ENCODE measurements around the gene ARID5B. TPM values are rescaled to one million over a fixed set of nuclear protein-coding genes. Genes with fewer than 3 reads are reported as not detected.

Gene ARID5B
- polyA plus RNA-seq, 1 donor from 2014 or later = 2.1 TPM

DNA sequence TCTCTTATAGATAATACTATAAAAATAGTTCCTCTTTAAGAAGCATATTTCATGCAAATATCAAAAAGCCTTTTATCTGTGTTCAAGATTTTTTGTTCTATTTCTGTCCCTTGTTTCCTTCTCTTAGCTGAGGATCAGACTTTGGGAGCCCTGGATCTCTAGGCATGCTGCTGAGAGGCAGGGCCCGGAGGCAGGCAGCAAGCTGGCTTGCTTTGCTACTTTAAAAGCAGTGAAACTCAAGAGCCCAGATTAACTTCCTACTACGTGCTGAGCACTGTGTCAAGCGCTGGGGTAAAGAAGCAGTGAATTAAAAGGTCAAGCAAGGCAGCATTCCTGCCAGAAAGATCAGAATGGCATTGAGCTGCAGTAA is 31.0 kb upstream of the ARID5B start:
- no peak overlapping the region for H2AFZ ChIP-seq (ENCODE audit: low read depth, low read length)
- no peak overlapping the region for H3K4me2 ChIP-seq (ENCODE audit: low read length)
- no peaks in the 10 kb centered on the region for H3K79me2 ChIP-seq (replicated peaks; ENCODE audit: insufficient read depth, low read length)
- no peaks in the 10 kb centered on the region for H3K36me3 ChIP-seq (ENCODE audit: insufficient read depth, low read length)
- no peaks in the 10 kb centered on the region for H3K27me3 ChIP-seq (ENCODE audit: insufficient read depth, low read depth, low read length)
- TF ChIP-seq EZH2 (IDR thresholded peaks at IDR 0.05; ENCODE audit: borderline replicate concordance, insufficient read depth, low read length, poor library complexity, severe bottlenecking) (no peak), EP300 (conservative IDR thresholded peaks at IDR 0.05; ENCODE audit: poor library complexity, severe bottlenecking) (no peak), SMC3 (conservative IDR thresholded peaks at IDR 0.05; ENCODE audit: poor library complexity) (no peak), MXI1 (conservative IDR thresholded peaks at IDR 0.05; ENCODE audit: poor library complexity, severe bottlenecking) (no peak), TAF1 (IDR thresholded peaks at IDR 0.05; ENCODE audit: low read depth) (no peak), RAD21 (conservative IDR thresholded peaks at IDR 0.05) (no peak)
- no peak overlapping the region for H3K4me3 ChIP-seq (ENCODE audit: low read length)
- no peak overlapping the region for H3K27ac ChIP-seq (ENCODE audit: low read length)
- H3K9me3 ChIP-seq (ENCODE audit: low read length) = no peaks in the 10 kb centered on the region
- H3F3A ChIP-seq (ENCODE audit: insufficient read depth, low read length, poor library complexity, severe bottlenecking) = no peaks in the 10 kb centered on the region
- no peaks in the 10 kb centered on the region for H4K20me1 ChIP-seq (ENCODE audit: insufficient read depth)
- no peaks in the 10 kb centered on the region for H3K9me2 ChIP-seq (ENCODE audit: insufficient read depth, low read length)
- no peak overlapping the region for H3K9ac ChIP-seq (ENCODE audit: low read length)

DNA sequence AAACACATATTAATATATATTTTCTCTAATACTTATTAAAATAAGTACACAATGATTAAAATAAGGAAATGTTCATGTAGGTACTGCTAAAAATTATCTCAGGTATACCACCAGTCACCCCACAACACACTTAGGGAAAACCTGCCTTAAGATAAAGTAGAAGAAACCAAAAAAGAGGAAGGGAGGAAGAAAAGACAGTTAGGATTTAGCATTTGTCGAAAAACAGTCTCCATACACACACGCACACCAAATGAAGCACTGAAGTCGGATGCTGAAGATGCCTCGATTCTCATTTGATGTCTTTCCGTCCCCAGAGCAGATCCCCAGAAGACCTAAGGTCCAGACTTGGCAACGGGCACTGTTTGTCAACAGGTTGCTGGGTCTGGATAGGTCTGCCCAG is 30.0 kb upstream of the ARID5B start:
- Histone ChIP-seq H3F3A (ENCODE audit: insufficient read depth, low read length, poor library complexity, severe bottlenecking) (no peaks in the 10 kb centered on the region), H3K27me3 (ENCODE audit: insufficient read depth, low read depth, low read length) (no peaks in the 10 kb centered on the region), H3K27ac (ENCODE audit: low read length) (no peak overlapping the region), H3K9ac (ENCODE audit: low read length) (no peak overlapping the region), H3K4me2 (ENCODE audit: low read length) (no peak overlapping the region), H3K36me3 (ENCODE audit: insufficient read depth, low read length) (no peaks in the 10 kb centered on the region), H2AFZ (ENCODE audit: low read depth, low read length) (no peak overlapping the region), H3K79me2 (replicated peaks; ENCODE audit: insufficient read depth, low read length) (no peaks in the 10 kb centered on the region), H3K9me3 (ENCODE audit: low read length) (no peaks in the 10 kb centered on the region), H3K9me2 (ENCODE audit: insufficient read depth, low read length) (no peaks in the 10 kb centered on the region), H4K20me1 (ENCODE audit: insufficient read depth) (no peaks in the 10 kb centered on the region), H3K4me3 (ENCODE audit: low read length) (no peak overlapping the region)
- TF ChIP-seq, protein P1, sequence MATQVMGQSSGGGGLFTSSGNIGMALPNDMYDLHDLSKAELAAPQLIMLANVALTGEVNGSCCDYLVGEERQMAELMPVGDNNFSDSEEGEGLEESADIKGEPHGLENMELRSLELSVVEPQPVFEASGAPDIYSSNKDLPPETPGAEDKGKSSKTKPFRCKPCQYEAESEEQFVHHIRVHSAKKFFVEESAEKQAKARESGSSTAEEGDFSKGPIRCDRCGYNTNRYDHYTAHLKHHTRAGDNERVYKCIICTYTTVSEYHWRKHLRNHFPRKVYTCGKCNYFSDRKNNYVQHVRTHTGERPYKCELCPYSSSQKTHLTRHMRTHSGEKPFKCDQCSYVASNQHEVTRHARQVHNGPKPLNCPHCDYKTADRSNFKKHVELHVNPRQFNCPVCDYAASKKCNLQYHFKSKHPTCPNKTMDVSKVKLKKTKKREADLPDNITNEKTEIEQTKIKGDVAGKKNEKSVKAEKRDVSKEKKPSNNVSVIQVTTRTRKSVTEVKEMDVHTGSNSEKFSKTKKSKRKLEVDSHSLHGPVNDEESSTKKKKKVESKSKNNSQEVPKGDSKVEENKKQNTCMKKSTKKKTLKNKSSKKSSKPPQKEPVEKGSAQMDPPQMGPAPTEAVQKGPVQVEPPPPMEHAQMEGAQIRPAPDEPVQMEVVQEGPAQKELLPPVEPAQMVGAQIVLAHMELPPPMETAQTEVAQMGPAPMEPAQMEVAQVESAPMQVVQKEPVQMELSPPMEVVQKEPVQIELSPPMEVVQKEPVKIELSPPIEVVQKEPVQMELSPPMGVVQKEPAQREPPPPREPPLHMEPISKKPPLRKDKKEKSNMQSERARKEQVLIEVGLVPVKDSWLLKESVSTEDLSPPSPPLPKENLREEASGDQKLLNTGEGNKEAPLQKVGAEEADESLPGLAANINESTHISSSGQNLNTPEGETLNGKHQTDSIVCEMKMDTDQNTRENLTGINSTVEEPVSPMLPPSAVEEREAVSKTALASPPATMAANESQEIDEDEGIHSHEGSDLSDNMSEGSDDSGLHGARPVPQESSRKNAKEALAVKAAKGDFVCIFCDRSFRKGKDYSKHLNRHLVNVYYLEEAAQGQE (IDR thresholded peaks at IDR 0.05; ENCODE audit: borderline replicate concordance) = no peak
- TF ChIP-seq MXI1 (conservative IDR thresholded peaks at IDR 0.05; ENCODE audit: poor library complexity, severe bottlenecking) = no peak
- no peak for TF ChIP-seq TAF1 (IDR thresholded peaks at IDR 0.05; ENCODE audit: low read depth)
- no peak for TF ChIP-seq EP300 (conservative IDR thresholded peaks at IDR 0.05; ENCODE audit: poor library complexity, severe bottlenecking)

DNA sequence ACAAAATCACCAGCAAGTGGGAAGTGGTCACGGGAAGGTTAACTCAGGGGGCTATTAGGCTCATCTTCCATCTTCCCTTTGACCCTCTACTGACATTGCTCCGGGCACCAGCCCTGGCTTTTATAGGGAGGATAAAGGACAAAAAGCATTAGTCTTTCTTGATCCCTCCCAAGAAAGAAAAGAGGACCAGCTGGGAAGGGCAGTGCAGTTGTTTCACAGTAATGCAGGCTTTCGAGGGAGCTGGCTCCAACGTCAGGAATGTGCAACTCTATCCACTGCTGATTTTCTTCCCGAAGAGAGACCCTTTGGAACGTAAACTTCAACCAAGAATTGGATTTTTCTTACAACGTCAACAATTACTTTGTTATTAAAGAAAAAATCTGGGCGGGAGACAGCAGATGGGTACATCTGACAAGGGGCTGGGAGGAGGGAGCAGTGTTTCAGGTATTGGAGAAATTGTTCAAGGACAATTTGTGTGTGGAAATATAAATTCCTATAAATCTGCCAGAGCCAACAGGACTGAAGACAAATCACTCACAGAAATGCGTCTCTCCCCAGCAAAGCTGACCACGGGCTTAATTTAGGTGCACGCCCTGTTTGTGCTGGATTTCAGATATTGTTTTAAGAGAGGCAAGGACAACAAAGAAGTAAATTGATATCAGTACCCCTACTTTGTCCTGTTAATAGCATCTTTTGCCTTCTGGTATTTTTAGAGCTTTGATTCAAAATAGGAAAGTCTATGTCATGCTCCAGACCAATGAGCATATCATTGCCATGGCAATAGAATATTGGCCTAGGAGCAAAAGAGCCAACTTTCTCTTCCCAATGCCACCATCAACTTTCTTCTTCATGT is 23.4 kb upstream of the ARID5B start:
- Histone ChIP-seq H3K27ac (ENCODE audit: low read length) (no peak overlapping the region), H3K9me3 (ENCODE audit: low read length) (no peaks in the 10 kb centered on the region), H3K27me3 (ENCODE audit: insufficient read depth, low read depth, low read length) (no peaks in the 10 kb centered on the region), H4K20me1 (ENCODE audit: insufficient read depth) (no peaks in the 10 kb centered on the region), H3K9ac (ENCODE audit: low read length) (no peak overlapping the region), H3F3A (ENCODE audit: insufficient read depth, low read length, poor library complexity, severe bottlenecking) (no peaks in the 10 kb centered on the region), H3K4me2 (ENCODE audit: low read length) (no peak overlapping the region), H3K4me3 (ENCODE audit: low read length) (no peak overlapping the region), H3K36me3 (ENCODE audit: insufficient read depth, low read length) (no peaks in the 10 kb centered on the region), H3K79me2 (replicated peaks; ENCODE audit: insufficient read depth, low read length) (no peaks in the 10 kb centered on the region), H2AFZ (ENCODE audit: low read depth, low read length) (no peak overlapping the region), H3K9me2 (ENCODE audit: insufficient read depth, low read length) (no peaks in the 10 kb centered on the region)
- TF ChIP-seq TAF1 (IDR thresholded peaks at IDR 0.05; ENCODE audit: low read depth) (no peak), MXI1 (conservative IDR thresholded peaks at IDR 0.05; ENCODE audit: poor library complexity, severe bottlenecking) (no peak), EZH2 (IDR thresholded peaks at IDR 0.05; ENCODE audit: borderline replicate concordance, insufficient read depth, low read length, poor library complexity, severe bottlenecking) (no peak), SMC3 (conservative IDR thresholded peaks at IDR 0.05; ENCODE audit: poor library complexity) (no peak), EP300 (conservative IDR thresholded peaks at IDR 0.05; ENCODE audit: poor library complexity, severe bottlenecking) (no peak), POLR2AphosphoS5 (IDR thresholded peaks at IDR 0.05) (no peak)
- TF ChIP-seq, protein P1 (IDR thresholded peaks at IDR 0.05; ENCODE audit: borderline replicate concordance) = no peak

Data from neural cell (in vitro differentiated cells).